ENCODE measurements around the gene HOXC6. TPM values are rescaled to one million over a fixed set of nuclear protein-coding genes. Genes with fewer than 3 reads are reported as not detected.

HOXC6 gene
- total and polyA plus RNA-seq, 5 experiments from 2014 or later = not detected

- Mint-ChIP-seq H3K27me3 (peaks cover 66 to 99% (median 82%) of the 10 kb centered on the region in 5 donors), H3K4me3 (peak within 1 kb of the TSS; percentile 28 to 86 (median 70)), H3K9me3 (peaks cover 0 to 19% (median 0%) of the 10 kb centered on the region in 9 donors), H3K4me1 (peaks cover 24 to 49% (median 33%) of the 10 kb centered on the region in 4 donors), H3K36me3 (peaks cover 0 to 4% (median 2%) of the 10 kb centered on the region in 3 donors), H3K27ac (peak within 1 kb of the TSS in 4 of 10 donors; percentile 25 to 91 (median 75))
- ATAC-seq (peak; percentile 32 to 56), DNase-seq (peak; percentile 44 to 77 (median 54))
- POLR2A ChIA-PET = interaction anchor here (0.5 to 0.6 kb wide), 2 partner anchors 50 to 485 kb away, joined by 3 to 8 read pairs; no protein-coding TSS in a partner anchor
These were observed 43.1 kb upstream of the HOXC6 start, which contains the start of gene HOXC10 for GRCh38 chr12:53984901-53985691. TSS of gene HOXC10 (plus strand) at chr12:53985146. CDS start at chr12:53985260, 114 bp downstream.

GRCh38 chr12:53985692-53985993 lies 42.6 kb upstream of the HOXC6 start:
- Mint-ChIP-seq H3K4me1 (peaks cover 28 to 49% (median 36%) of the 10 kb centered on the region in 4 donors), H3K9me3 (peaks cover 0 to 19% (median 0%) of the 10 kb centered on the region in 9 donors), H3K36me3 (peaks cover 0 to 4% (median 2%) of the 10 kb centered on the region in 3 donors), H3K4me3 (peak overlapping the region in 9 of 10 donors; percentile 54 to 86 (median 70)), H3K27ac (peak overlapping the region in 3 of 10 donors; percentile 25 to 91 (median 63)), H3K27me3 (peaks cover 67 to 99% (median 82%) of the 10 kb centered on the region in 5 donors)
- no peak for DNase-seq
- ATAC-seq = no peak
- POLR2A ChIA-PET = interaction anchor here (0.5 to 0.6 kb wide), 2 partner anchors 51 to 485 kb away, joined by 3 to 8 read pairs; no protein-coding TSS in a partner anchor

- peaks cover 30 to 49% (median 35%) of the 10 kb centered on the region in 4 donors for H3K4me1 Mint-ChIP-seq
- H3K27me3 Mint-ChIP-seq = peaks cover 66 to 99% (median 80%) of the 10 kb centered on the region in 5 donors
- H3K27ac Mint-ChIP-seq = peak overlapping the region in 1 of 10 donors; percentile 63
- POLR2A ChIA-PET = interaction anchor here (0.5 kb wide), 1 partner anchor 51 kb away, joined by 8 read pairs; no protein-coding TSS in a partner anchor
- peak in 1 of 10 donors; percentile 61 for DNase-seq
- peak; percentile 43 to 60 for ATAC-seq
- peak overlapping the region; percentile 2 to 86 (median 70) for H3K4me3 Mint-ChIP-seq
- H3K36me3 Mint-ChIP-seq = peaks cover 0 to 6% (median 2%) of the 10 kb centered on the region in 3 donors
- H3K9me3 Mint-ChIP-seq = peaks cover 0 to 19% (median 0%) of the 10 kb centered on the region in 9 donors
These were observed 42.1 kb upstream of the HOXC6 start for GRCh38 chr12:53985994-53986685.

GRCh38 chr12:53986686-53987483 lies 41.4 kb upstream of the HOXC6 start:
- DNase-seq = peak in 1 of 10 donors; percentile 31
- H3K9me3 Mint-ChIP-seq = peaks cover 0 to 19% (median 0%) of the 10 kb centered on the region in 9 donors
- no peak for ATAC-seq
- peak overlapping the region in 1 of 10 donors; percentile 16 for H3K27ac Mint-ChIP-seq
- POLR2A ChIA-PET = no interaction called here
- peaks cover 0 to 7% (median 2%) of the 10 kb centered on the region in 3 donors for H3K36me3 Mint-ChIP-seq
- H3K4me1 Mint-ChIP-seq = peaks cover 30 to 50% (median 35%) of the 10 kb centered on the region in 4 donors
- H3K4me3 Mint-ChIP-seq = peak overlapping the region in 5 of 10 donors; percentile 12 to 70 (median 46)
- peaks cover 70 to 99% (median 80%) of the 10 kb centered on the region in 5 donors for H3K27me3 Mint-ChIP-seq

GRCh38 chr12:53987787-53988230 lies 40.4 kb upstream of the HOXC6 start:
- POLR2A ChIA-PET = interaction anchor here (1.0 to 1.2 kb wide), 3 partner anchors 10 to 21 kb away, joined by 3 to 5 read pairs (median 4); no protein-coding TSS in a partner anchor
- peaks cover 0 to 7% (median 2%) of the 10 kb centered on the region in 3 donors for H3K36me3 Mint-ChIP-seq
- peaks cover 73 to 99% (median 84%) of the 10 kb centered on the region in 5 donors for H3K27me3 Mint-ChIP-seq
- H3K4me1 Mint-ChIP-seq = peaks cover 30 to 50% (median 35%) of the 10 kb centered on the region in 4 donors
- ATAC-seq = no peak
- DNase-seq = peak in 1 of 10 donors; percentile 10
- peak overlapping the region in 1 of 10 donors; percentile 7 for H3K27ac Mint-ChIP-seq
- H3K4me3 Mint-ChIP-seq = no peak overlapping the region
- H3K9me3 Mint-ChIP-seq = peaks cover 0 to 21% (median 0%) of the 10 kb centered on the region in 9 donors

- DNase-seq (peak in 1 of 10 donors; percentile 4), ATAC-seq (no peak)
- Mint-ChIP-seq H3K9me3 (peaks cover 0 to 15% (median 0%) of the 10 kb centered on the region in 9 donors), H3K4me3 (peak overlapping the region in 9 of 10 donors; percentile 22 to 80 (median 48)), H3K36me3 (peaks cover 0 to 7% (median 0%) of the 10 kb centered on the region in 3 donors), H3K4me1 (peaks cover 32 to 50% (median 35%) of the 10 kb centered on the region in 4 donors), H3K27ac (peak overlapping the region in 2 of 10 donors; percentile 47 to 53), H3K27me3 (peaks cover 75 to 99% (median 84%) of the 10 kb centered on the region in 5 donors)
- POLR2A ChIA-PET = interaction anchor here (1.0 to 1.2 kb wide), 3 partner anchors 9 to 22 kb away, joined by 3 to 5 read pairs (median 4); no protein-coding TSS in a partner anchor
These were observed 39.6 kb upstream of the HOXC6 start for GRCh38 chr12:53988541-53989226.

- Mint-ChIP-seq H3K36me3 (peaks cover 0 to 13% (median 0%) of the 10 kb centered on the region in 3 donors), H3K4me3 (peak overlapping the region in 9 of 10 donors; percentile 25 to 80 (median 55)), H3K4me1 (peaks cover 36 to 58% (median 41%) of the 10 kb centered on the region in 4 donors), H3K9me3 (peaks cover 0 to 15% (median 0%) of the 10 kb centered on the region in 9 donors), H3K27ac (peak overlapping the region in 1 of 10 donors; percentile 68), H3K27me3 (peaks cover 78 to 99% (median 87%) of the 10 kb centered on the region in 5 donors)
- ATAC-seq (peak in 1 of 2 donors; percentile 39), DNase-seq (peak in 3 of 10 donors; percentile 43 to 62 (median 44))
- POLR2A ChIA-PET = interaction anchor here (1.1 kb wide), 1 partner anchor 8 kb away, joined by 4 read pairs; no protein-coding TSS in a partner anchor
These were observed 38.8 kb upstream of the HOXC6 start for GRCh38 chr12:53989227-53990113.

GRCh38 chr12:53990311-53991076 lies 37.7 kb upstream of the HOXC6 start:
- Mint-ChIP-seq H3K27me3 (peaks cover 78 to 100% (median 87%) of the 10 kb centered on the region in 5 donors), H3K4me3 (peak overlapping the region in 3 of 10 donors; percentile 7 to 26 (median 25))

GRCh38 chr12:53991077-53991460 lies 37.2 kb upstream of the HOXC6 start:
- Mint-ChIP-seq H3K27ac (peak overlapping the region in 1 of 10 donors; percentile 24), H3K27me3 (peaks cover 77 to 100% (median 89%) of the 10 kb centered on the region in 5 donors), H3K4me3 (peak overlapping the region in 2 of 10 donors; percentile 19 to 40), H3K9me3 (peaks cover 0 to 9% (median 0%) of the 10 kb centered on the region in 9 donors), H3K36me3 (peaks cover 0 to 8% (median 0%) of the 10 kb centered on the region in 3 donors), H3K4me1 (peaks cover 40 to 61% (median 44%) of the 10 kb centered on the region in 4 donors)
- no peak for DNase-seq
- no peak for ATAC-seq
- POLR2A ChIA-PET = no interaction called here

More at GRCh38 chr12:53990311-53991076, 37.7 kb upstream of the HOXC6 start:
- DNase-seq (no peak), ATAC-seq (no peak)
- peaks cover 0 to 11% (median 0%) of the 10 kb centered on the region in 3 donors for H3K36me3 Mint-ChIP-seq
- POLR2A ChIA-PET = no interaction called here
- peaks cover 39 to 59% (median 42%) of the 10 kb centered on the region in 4 donors for H3K4me1 Mint-ChIP-seq
- H3K27ac Mint-ChIP-seq = no peak overlapping the region
- peaks cover 0 to 10% (median 0%) of the 10 kb centered on the region in 9 donors for H3K9me3 Mint-ChIP-seq

Measured in naive thymus-derived CD8-positive, alpha-beta T cell (primary cell).